GM19467 (cell line): ENCODE results near the gene CCDC126.
"Not testable (repeated sequence)": the region's sequence is repeated elsewhere in the genome, so short reads cannot be mapped to it uniquely, and the experiment has no call there.

Source experiments
- ATAC-seq: cut with Tn5 transposase; IDR thresholded peaks from one replicate; pipeline ENCODE4 v1.9.1; 2021; ENCODE audit warnings: mild to moderate bottlenecking, moderate library complexity; ENCODE audit not compliant: unreplicated experiment

Gene CCDC126

GRCh38 chr7:23622506-23622925 is 25.3 kb downstream of the CCDC126 start:
- ATAC-seq: no peak

GRCh38 chr7:23628370-23628769 is 31.2 kb downstream of the CCDC126 start:
- no peak for ATAC-seq

GRCh38 chr7:23633417-23633816 is 36.2 kb downstream of the CCDC126 start:
- no peak for ATAC-seq

- ATAC-seq: no peak
These were observed 48.6 kb downstream of the CCDC126 start for GRCh38 chr7:23645822-23646221.

GRCh38 chr7:23653942-23654341 is 56.8 kb downstream of the CCDC126 start:
- no peak for ATAC-seq

- no peak for ATAC-seq
These were observed 57.3 kb downstream of the CCDC126 start for GRCh38 chr7:23654508-23654907.

- ATAC-seq: no peak
These were observed 58.3 kb downstream of the CCDC126 start for GRCh38 chr7:23655433-23655832.

- ATAC-seq: no peak
These were observed 61.7 kb downstream of the CCDC126 start for GRCh38 chr7:23658831-23659427.

GRCh38 chr7:23661385-23661784 is 64.2 kb downstream of the CCDC126 start:
- ATAC-seq: no peak

GRCh38 chr7:23662124-23662983 is 65.2 kb downstream of the CCDC126 start:
- ATAC-seq: no peak

- ATAC-seq: no peak
These were observed 65.8 kb downstream of the CCDC126 start for GRCh38 chr7:23662984-23663313.

GRCh38 chr7:23664122-23664521 is 66.9 kb downstream of the CCDC126 start:
- ATAC-seq: no peak

GRCh38 chr7:23672033-23672432 is 74.9 kb downstream of the CCDC126 start:
- no peak for ATAC-seq

- peak; percentile 99 for ATAC-seq
These were observed 82.8 kb downstream of the CCDC126 start, which contains the start of gene FAM221A for GRCh38 chr7:23679898-23680413. TSS of gene FAM221A (plus strand) at chr7:23680199. CDS start at chr7:23680219, 20 bp downstream.

GRCh38 chr7:23680414-23681405 is 83.5 kb downstream of the CCDC126 start:
- peak; percentile 41 for ATAC-seq

- ATAC-seq: not testable (repeated sequence)
These were observed 86.9 kb downstream of the CCDC126 start for GRCh38 chr7:23684041-23684440.

- ATAC-seq: no peak
These were observed 88.5 kb downstream of the CCDC126 start for GRCh38 chr7:23685731-23686130.

- no peak for ATAC-seq
These were observed 89.8 kb downstream of the CCDC126 start for GRCh38 chr7:23687011-23687410.

- no peak for ATAC-seq
These were observed 92.0 kb downstream of the CCDC126 start for GRCh38 chr7:23689165-23689564.

GRCh38 chr7:23691320-23691719 is 94.1 kb downstream of the CCDC126 start:
- ATAC-seq: no peak

- no peak for ATAC-seq
These were observed 96.0 kb downstream of the CCDC126 start for GRCh38 chr7:23693224-23693623.
